GM23338 (cell line): ENCODE measurements around the gene NID1.

Source experiments
- EZH2 ChIP-seq: fragments of 200-600 bp; sonication (generic); IDR thresholded peaks from one replicate; pipeline ENCODE4 v1.8.0; 2017; ENCODE audit warnings: antibody characterized with exemption, mild to moderate bottlenecking, low read depth; ENCODE audit not compliant: unreplicated experiment
- EZH2phosphoT487 ChIP-seq: fragments of 200-600 bp; sonication (generic); IDR thresholded peaks from one replicate; pipeline ENCODE4 v1.8.1; 2018; ENCODE audit warnings: antibody characterized with exemption; ENCODE audit not compliant: unreplicated experiment
- POLR2AphosphoS5 ChIP-seq: IDR thresholded peaks from 2 replicates; pipeline ENCODE4 v1.6.1; 2016; ENCODE audit warnings: antibody characterized with exemption, low read depth
- ZNF114 ChIP-seq: fragments of 250-450 bp; sonication (Bioruptor Pico); IDR thresholded peaks from 2 replicates; pipeline ENCODE4 v1.5.0; 2020; ENCODE audit warnings: mild to moderate bottlenecking, moderate library complexity
- TF ChIP-seq, protein P1 (sequence below), 2 experiments: fragments of 200-600 bp in 1 of 2; sonication (generic) in 1 of 2; conservative IDR thresholded peaks; 2 replicates each; pipeline versions ENCODE4 v1.5.1 to v1.6.1; 2016 to 2017; ENCODE audit warnings: antibody characterized with exemption in 2 of 2, low read depth in 2 of 2, mild to moderate bottlenecking in 2 of 2, moderate library complexity in 1 of 2

DNA sequence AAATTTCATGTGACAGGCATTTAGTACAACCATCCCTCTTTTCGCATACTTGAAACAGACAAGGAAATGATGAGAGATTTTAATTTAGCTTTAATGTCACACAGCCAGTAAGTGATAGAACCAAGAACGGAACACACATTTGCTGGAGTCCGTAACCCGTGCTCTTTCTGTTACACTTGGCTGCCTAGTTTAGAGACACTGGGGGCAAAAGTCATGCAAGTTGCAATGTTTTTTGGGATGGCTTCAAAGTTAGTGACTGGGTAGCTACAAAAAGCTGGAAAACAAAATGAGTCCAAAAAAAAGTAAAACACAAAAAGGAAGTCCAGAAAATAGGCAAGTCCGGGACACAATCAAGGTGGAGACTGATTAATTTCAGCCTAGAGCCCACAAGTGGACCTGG, 5.9 kb downstream of the NID1 start:
- TF ChIP-seq, protein P1, sequence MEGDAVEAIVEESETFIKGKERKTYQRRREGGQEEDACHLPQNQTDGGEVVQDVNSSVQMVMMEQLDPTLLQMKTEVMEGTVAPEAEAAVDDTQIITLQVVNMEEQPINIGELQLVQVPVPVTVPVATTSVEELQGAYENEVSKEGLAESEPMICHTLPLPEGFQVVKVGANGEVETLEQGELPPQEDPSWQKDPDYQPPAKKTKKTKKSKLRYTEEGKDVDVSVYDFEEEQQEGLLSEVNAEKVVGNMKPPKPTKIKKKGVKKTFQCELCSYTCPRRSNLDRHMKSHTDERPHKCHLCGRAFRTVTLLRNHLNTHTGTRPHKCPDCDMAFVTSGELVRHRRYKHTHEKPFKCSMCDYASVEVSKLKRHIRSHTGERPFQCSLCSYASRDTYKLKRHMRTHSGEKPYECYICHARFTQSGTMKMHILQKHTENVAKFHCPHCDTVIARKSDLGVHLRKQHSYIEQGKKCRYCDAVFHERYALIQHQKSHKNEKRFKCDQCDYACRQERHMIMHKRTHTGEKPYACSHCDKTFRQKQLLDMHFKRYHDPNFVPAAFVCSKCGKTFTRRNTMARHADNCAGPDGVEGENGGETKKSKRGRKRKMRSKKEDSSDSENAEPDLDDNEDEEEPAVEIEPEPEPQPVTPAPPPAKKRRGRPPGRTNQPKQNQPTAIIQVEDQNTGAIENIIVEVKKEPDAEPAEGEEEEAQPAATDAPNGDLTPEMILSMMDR (conservative IDR thresholded peaks at IDR 0.05; ENCODE audit: low read depth in 2 of 2) = no peak
- no peak for TF ChIP-seq POLR2AphosphoS5
- no peak for TF ChIP-seq EZH2
- TF ChIP-seq ZNF114 (CRISPR knock-in tag) = no peak
- no peak for TF ChIP-seq EZH2phosphoT487
